ENCODE results near the gene BEND6. TPM values are rescaled to one million over a fixed set of nuclear protein-coding genes. Genes with fewer than 3 reads are reported as not detected.

BEND6 gene
- total RNA-seq, 1 experiment from 2014 or later = 1.8 TPM

DNA sequence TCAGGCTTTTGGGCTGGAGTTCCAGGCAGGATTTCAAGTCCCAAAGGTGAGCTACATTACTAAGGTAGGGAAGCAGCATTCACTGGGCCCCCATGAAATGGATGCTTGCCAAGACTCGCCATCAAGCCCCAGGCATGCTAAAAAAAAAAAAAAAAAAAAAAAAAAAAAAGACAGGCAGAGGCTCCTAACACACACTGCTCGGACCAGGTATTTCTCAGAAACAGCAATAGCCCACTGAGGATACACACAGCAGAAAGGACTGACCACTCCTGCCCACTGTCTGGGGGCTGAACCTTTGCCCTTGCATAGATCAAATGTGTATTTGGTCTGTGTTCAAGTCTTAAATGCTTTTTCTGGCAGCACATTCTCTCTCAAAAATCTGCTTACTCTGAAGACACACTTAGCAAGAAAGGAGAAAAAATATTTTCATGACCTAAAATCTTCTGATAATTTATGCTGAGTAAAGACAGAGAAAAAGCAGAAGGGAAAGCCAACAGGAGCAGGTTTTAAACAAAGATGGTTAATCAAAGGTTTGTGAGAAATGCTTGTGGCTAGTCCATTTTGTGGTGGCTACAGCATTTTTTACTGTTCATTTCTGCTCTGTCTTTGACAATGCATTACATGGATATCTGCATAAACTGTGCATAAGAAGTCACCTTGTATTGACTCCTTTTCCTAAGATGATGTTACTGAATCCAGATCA lies 37.9 kb upstream of the BEND6 start:
- H3K4me1 Mint-ChIP-seq (ENCODE audit: low read depth, unreplicated experiment) = peaks cover 3% of the 10 kb centered on the region
- no TSS peak for BruUV-seq (replicated peaks)
- DNase-seq = no peak
- TF ChIP-seq, protein P1, sequence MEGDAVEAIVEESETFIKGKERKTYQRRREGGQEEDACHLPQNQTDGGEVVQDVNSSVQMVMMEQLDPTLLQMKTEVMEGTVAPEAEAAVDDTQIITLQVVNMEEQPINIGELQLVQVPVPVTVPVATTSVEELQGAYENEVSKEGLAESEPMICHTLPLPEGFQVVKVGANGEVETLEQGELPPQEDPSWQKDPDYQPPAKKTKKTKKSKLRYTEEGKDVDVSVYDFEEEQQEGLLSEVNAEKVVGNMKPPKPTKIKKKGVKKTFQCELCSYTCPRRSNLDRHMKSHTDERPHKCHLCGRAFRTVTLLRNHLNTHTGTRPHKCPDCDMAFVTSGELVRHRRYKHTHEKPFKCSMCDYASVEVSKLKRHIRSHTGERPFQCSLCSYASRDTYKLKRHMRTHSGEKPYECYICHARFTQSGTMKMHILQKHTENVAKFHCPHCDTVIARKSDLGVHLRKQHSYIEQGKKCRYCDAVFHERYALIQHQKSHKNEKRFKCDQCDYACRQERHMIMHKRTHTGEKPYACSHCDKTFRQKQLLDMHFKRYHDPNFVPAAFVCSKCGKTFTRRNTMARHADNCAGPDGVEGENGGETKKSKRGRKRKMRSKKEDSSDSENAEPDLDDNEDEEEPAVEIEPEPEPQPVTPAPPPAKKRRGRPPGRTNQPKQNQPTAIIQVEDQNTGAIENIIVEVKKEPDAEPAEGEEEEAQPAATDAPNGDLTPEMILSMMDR (IDR thresholded peaks at IDR 0.05; ENCODE audit: unreplicated experiment) = no peak
- intact Hi-C loops (cut with micrococcal nuclease; ENCODE audit: unreplicated experiment) = no loop called here
- CTCF ChIA-PET = interaction anchor here (0.7 kb wide), 1 partner anchor 139 kb away, joined by 3 read pairs; no protein-coding TSS in a partner anchor
- H3K27ac Mint-ChIP-seq (ENCODE audit: unreplicated experiment) = no peak overlapping the region
- H3K36me3 Mint-ChIP-seq (ENCODE audit: insufficient read depth, unreplicated experiment) = no peaks in the 10 kb centered on the region
- no peaks in the 10 kb centered on the region for H3K27me3 Mint-ChIP-seq (ENCODE audit: unreplicated experiment)
- H3K4me3 Mint-ChIP-seq (ENCODE audit: low read depth, unreplicated experiment) = no peak overlapping the region
- no peaks in the 10 kb centered on the region for H3K9me3 Mint-ChIP-seq (ENCODE audit: low read depth, unreplicated experiment)

DNA sequence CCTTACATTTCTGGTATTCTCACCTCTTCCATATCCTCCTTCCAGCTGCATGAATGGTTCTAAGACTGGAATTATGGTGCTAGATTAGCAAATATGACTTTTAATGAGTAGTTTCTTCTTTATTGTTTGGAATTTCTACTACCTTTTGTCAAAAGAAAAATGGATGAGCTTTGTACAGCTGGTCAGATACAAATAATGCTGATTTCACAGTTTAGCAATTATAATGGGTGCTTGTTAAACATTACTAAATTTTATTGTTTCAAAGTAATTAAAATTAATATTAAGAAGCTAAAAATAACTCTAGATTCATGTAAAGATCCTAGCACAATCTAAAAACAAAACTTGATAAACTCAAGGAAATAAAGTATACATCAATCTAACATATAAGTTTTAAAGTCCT lies 32.3 kb upstream of the BEND6 start:
- Mint-ChIP-seq H3K9me3 (ENCODE audit: low read depth, unreplicated experiment) (no peaks in the 10 kb centered on the region), H3K36me3 (ENCODE audit: insufficient read depth, unreplicated experiment) (no peaks in the 10 kb centered on the region), H3K27me3 (ENCODE audit: unreplicated experiment) (no peaks in the 10 kb centered on the region), H3K4me3 (ENCODE audit: low read depth, unreplicated experiment) (no peak overlapping the region), H3K4me1 (ENCODE audit: low read depth, unreplicated experiment) (peaks cover 17% of the 10 kb centered on the region), H3K27ac (ENCODE audit: unreplicated experiment) (no peak overlapping the region)
- CTCF ChIA-PET = interaction anchor here (0.7 kb wide), 1 partner anchor 73 kb away, joined by 3 read pairs; no protein-coding TSS in a partner anchor
- TF ChIP-seq, protein P1 (IDR thresholded peaks at IDR 0.05; ENCODE audit: unreplicated experiment) = no peak
- intact Hi-C loops (cut with micrococcal nuclease; ENCODE audit: unreplicated experiment) = no loop called here
- no peak for DNase-seq
- no TSS peak for BruUV-seq (replicated peaks)

DNA sequence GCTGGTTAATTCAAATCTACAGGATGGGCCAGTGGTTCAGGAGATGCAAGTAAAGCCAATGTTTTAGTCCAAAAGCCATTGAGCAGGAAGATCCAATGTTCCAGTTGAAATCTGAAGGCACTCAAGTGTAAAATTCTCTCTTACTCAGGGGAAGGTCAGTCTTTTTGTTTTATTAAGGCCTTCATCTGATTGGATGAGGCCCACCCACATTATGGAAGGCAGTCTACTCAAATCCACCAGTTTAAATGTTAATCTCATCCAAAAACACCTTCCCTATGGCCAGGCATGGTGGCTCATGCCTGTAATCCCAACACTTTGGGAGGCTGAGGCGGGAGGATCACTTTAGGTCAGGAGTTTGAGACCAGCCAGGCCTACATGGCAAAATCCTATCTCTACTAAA lies 31.3 kb upstream of the BEND6 start:
- intact Hi-C loops (cut with micrococcal nuclease; ENCODE audit: unreplicated experiment) = no loop called here
- TF ChIP-seq, protein P1 (IDR thresholded peaks at IDR 0.05; ENCODE audit: unreplicated experiment) = no peak
- H3K9me3 Mint-ChIP-seq (ENCODE audit: low read depth, unreplicated experiment) = no peaks in the 10 kb centered on the region
- H3K27ac Mint-ChIP-seq (ENCODE audit: unreplicated experiment) = no peak overlapping the region
- H3K27me3 Mint-ChIP-seq (ENCODE audit: unreplicated experiment) = no peaks in the 10 kb centered on the region
- DNase-seq = no peak
- no peaks in the 10 kb centered on the region for H3K36me3 Mint-ChIP-seq (ENCODE audit: insufficient read depth, unreplicated experiment)
- no peak overlapping the region for H3K4me3 Mint-ChIP-seq (ENCODE audit: low read depth, unreplicated experiment)
- peaks cover 23% of the 10 kb centered on the region for H3K4me1 Mint-ChIP-seq (ENCODE audit: low read depth, unreplicated experiment)
- no TSS peak for BruUV-seq (replicated peaks)
- CTCF ChIA-PET = no interaction called here

DNA sequence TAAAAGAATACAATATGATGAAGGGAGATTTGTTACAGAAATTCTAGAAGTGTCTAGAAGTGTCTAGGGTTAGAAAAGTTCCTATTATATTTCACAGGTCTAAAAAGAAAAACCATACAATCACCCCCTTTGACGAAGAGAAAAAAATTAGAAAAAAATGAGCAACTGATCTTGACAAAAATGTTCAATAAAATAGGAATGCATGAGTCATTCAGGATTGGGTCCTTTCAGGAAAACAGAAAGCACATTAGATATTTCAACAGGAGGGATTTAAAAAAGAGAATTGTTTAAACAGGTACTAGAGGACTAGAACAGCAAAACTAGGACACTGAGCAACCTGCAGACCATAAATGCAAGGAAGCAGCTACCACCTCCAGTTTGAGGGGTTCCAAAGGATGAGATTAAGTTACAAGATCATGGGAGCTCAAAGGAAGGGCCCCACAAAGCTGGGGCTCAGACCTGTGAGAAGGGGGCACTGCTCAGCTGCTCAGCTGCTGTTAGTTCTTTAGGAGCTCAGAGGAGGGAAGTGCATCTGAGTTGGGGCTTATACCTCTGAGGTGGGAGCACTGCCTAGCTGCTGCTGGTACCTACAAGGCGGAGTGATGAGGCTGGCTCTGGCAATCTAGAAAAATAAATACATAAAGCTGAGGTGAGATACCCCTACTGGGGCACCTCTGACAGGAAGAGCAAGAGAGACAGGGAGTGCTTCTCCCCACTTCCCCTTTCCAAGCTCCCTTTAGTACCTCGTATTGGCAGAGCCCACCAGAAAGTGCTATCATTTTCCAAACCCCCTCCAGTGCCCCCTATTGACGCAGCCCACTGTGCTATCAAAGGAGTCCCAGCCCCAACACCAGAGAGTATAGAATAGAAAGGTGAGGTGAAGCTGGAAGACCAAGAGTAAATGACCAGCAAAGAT lies 27.1 kb upstream of the BEND6 start:
- intact Hi-C loops (cut with micrococcal nuclease; ENCODE audit: unreplicated experiment) = no loop called here
- Mint-ChIP-seq H3K4me1 (ENCODE audit: low read depth, unreplicated experiment) (peaks cover 23% of the 10 kb centered on the region), H3K9me3 (ENCODE audit: low read depth, unreplicated experiment) (no peaks in the 10 kb centered on the region), H3K4me3 (ENCODE audit: low read depth, unreplicated experiment) (no peak overlapping the region), H3K27me3 (ENCODE audit: unreplicated experiment) (no peaks in the 10 kb centered on the region), H3K27ac (ENCODE audit: unreplicated experiment) (no peak overlapping the region), H3K36me3 (ENCODE audit: insufficient read depth, unreplicated experiment) (no peaks in the 10 kb centered on the region)
- TF ChIP-seq, protein P1 (IDR thresholded peaks at IDR 0.05; ENCODE audit: unreplicated experiment) = no peak
- CTCF ChIA-PET = no interaction called here
- no peak for DNase-seq
- BruUV-seq (replicated peaks) = no TSS peak

Data from Calu3 (cell line).